ENCODE data around the gene C19orf25. TPM values are rescaled to one million over a fixed set of nuclear protein-coding genes. Genes with fewer than 3 reads are reported as not detected.

The C19orf25 gene
- total RNA-seq, 1 donor from 2014 or later: 43.1 TPM

DNA sequence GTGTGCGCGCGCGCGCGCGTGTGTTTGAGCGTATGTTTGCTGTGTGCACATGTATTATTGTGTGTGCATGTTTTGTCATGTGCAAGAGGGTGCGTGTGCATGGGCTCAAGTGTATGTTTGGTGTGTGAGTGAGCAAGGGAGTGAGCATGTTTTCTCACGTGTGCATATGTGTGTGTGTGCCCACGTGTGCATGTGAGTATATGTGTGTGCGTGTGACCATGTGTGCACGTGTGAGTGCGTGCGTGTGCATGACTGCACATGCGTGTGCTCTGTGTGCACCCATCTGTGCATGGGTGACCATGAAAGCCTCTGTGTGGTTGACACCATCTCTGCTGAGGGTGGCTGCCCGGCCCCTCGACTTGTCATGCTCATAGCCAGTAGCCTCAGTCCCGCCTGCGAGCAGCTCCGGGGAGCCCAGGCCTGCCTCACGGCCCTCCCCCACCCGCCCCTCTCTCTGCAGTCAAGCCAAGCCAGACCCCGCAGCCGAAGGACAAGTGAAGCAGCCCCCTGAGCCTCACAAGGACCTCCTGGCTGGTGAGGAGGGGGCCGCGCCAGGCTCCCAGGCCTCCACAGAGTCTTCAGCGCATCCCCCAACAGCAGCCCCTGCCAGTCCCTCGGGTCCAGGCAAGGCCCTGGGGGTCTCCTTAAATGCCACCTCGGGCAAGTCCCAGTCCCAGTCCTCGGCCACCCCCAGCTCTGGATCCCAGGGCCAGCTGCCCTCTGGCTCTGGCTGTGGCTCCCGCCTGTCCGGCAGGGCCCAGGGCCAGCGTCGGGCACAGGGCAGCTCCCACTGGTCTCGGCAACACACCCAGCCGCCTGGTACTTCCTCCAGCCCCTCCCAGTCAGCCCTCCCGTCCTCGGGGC is 17.9 kb upstream of the C19orf25 start:
- intact Hi-C loops (cut with micrococcal nuclease): no loop called here

- intact Hi-C loops (cut with micrococcal nuclease): no loop called here
Measured at GRCh38 chr19:1495799-1496713, 17.0 kb upstream of the C19orf25 start.

- intact Hi-C loops (cut with micrococcal nuclease): no loop called here
Measured at GRCh38 chr19:1495051-1495798, 16.2 kb upstream of the C19orf25 start.

GRCh38 chr19:1494115-1494815 is 15.2 kb upstream of the C19orf25 start:
- intact Hi-C loops (cut with micrococcal nuclease): loop anchor here (5.0 kb wide), 1 partner anchor 98 kb away; the partner anchor contains the start of gene MBD3

DNA sequence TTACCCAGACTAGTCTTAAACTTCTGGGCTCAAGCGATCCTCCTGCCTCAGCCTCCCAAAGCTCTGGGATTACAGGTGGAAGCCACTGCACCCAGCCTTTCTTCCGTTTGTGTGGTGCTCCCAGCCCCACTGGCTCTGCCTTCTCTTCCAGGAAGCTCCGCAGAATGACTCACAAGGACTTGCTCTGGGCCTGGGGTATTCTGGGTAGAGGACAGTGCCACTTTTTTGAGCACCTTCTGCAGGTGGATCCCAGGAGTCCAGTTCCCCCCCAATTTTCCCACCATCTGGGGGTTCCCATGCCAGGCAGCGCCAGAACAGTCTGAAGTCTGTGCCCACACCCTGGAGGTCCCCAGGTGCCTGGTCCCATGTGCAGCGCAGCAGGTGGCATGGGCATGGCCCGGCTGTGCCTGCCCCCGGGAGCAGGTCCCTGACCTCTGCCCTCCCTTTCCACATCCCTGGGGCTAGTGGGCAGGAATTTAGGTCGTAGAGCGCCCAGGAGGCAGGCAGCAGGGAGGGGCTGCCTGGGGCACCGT is 13.5 kb upstream of the C19orf25 start:
- intact Hi-C loops (cut with micrococcal nuclease): loop anchor here (5.0 kb wide), 1 partner anchor 100 kb away; the partner anchor contains the start of gene MBD3

DNA sequence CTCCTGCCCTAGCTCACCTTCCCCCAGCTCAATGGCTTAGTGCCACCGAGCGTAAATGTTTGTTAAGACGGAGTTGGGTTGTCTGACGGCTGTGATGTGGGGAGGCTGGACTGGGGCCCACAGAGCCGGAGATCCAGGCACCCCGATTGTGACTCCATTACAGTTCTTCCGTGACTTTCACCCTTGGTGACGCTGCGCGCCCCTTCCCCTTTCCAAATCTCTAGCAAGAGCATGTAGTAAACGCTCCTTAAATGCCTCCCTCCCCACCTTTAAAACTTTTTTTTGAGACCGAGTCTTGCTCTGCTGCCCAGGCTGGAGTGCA is 12.8 kb upstream of the C19orf25 start:
- intact Hi-C loops (cut with micrococcal nuclease): loop anchor here (2.0 to 5.0 kb wide), 3 partner anchors 100 to 371 kb away; partner anchors contain the start of genes KLF16 and MBD3

DNA sequence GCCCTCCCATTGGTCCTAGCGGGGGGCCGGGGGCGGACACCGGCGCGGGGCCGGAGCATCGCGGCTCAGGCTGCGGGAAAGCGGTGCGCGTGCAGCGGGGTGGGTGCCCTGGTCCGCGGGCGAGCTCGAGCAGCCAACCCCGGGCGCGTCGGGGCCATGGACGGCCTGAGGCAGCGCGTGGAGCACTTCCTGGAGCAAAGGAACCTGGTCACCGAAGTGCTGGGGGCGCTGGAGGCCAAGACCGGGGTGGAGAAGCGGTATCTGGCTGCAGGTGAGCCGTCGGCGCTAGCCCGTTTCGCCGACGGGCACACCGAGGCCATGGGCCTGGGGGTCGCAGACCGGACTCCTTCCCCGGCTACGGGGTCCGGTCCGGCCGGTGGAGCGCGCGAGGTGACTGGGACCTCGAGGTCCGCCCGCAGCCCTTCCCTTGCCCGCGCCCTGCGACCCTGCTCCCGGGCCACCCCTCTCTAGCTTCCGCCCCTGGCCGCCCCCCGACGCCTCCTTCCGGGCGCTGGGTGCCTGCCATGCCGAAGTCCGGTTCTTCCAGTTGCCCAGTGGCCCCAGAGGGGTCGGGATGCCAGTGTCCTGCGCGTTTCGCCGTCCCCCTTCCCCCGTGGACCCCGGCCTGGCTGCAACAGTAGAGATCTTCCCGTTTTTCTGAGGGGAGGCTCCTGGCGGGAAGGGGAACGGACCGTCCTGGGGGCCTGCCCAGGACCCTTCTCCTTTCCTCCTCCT is 12.3 kb upstream of the C19orf25 start, which contains the start of gene REEP6:
REEP6 (plus strand) TSS at position 68 of the 735 bp plus-strand sequence; CDS start at position 157, 89 bp downstream.
- intact Hi-C loops (cut with micrococcal nuclease): loop anchor here (2.0 to 5.0 kb wide), 3 partner anchors 101 to 372 kb away; partner anchors contain the start of genes KLF16 and MBD3

DNA sequence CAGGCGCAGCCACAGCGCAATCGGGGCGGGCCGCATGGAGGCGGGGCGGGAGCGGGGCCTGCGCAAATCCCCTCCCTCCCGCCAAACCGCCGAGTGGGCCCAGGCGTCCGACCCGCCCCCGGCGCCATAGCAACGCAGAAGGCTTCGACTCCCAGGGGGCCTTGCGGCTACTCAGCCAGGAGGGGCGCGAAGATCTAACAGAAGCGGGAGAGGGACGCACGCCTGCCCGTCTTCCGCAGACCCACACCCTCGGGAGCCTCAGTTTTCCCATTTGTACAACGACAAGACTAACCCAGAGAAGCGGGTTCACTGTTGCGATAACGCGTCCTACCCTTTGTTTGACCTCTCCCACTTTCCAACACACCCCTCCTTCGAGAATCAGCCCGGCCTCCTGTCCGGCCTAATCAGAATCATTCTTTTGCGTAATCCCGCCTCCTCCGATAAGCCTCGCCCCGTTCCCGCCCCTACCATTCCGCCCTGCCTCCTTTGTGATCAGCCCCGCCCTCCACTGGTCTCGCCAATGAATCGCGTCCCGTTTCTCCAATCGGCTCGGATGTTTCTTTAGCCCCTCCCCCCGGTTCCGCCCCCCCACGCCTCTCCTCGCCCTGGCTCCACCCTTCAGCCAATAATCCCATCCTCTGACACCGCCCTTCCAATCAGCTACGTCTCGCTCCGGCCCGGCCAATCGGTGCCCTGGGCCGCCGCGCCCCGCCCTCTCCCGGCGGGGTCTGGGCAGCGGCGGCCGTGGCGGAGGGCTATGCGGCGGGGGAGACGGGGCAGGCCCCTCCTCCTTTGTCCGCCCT is 11.5 kb upstream of the C19orf25 start, which contains the start of gene PCSK4:
PCSK4 (minus strand) TSS at position 40 of the 803 bp plus-strand sequence; CDS start at position 36, 4 bp downstream.
- intact Hi-C loops (cut with micrococcal nuclease): loop anchor here (1.0 to 5.0 kb wide), 11 partner anchors 11 to 810 kb away; partner anchors contain the start of genes ATP8B3, C19orf25, KLF16 and MBD3

DNA sequence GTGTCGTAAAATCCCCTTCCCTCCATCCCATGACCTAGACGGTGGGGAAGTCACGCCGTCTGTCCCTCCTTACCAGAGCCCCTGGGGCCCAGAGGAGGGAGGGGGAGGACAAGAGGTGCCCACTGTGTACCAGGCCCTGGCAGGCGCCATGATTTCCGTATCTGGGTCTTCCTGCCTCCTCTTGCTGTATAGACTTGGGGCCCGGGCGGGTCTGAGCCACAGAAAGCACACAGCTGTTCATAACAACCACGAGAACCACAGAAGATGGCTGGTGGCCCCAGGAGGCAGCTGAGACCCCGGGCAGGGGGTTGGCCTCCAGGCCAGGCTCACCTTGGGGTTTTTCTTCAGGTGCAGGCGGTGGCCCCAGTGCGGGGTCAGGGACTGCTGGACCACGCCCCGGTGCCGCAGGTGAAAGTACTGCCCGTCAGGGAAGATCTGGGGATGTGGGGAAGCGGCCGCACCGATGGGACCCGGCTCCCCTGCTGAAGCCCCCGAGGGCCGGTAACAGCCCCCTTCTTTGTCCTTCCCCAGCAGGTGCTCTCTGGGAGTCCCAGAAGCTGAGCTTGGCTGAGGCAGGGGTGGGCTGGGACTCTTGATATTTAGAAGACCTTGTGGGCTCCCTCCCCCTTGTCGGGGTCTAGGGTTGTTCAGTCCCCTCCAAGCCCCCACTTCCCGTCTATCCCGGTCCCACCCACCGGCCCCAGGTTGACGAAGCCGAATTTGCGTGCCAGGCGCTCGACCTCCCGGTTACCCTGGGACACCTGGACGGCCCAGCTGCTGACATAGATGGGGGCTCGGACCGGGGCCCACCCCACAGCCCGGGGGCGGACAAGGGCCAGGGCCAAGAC is 10.7 kb upstream of the C19orf25 start:
- intact Hi-C loops (cut with micrococcal nuclease): loop anchor here (1.0 to 5.0 kb wide), 11 partner anchors 10 to 809 kb away; partner anchors contain the start of genes ATP8B3, C19orf25, KLF16 and MBD3

DNA sequence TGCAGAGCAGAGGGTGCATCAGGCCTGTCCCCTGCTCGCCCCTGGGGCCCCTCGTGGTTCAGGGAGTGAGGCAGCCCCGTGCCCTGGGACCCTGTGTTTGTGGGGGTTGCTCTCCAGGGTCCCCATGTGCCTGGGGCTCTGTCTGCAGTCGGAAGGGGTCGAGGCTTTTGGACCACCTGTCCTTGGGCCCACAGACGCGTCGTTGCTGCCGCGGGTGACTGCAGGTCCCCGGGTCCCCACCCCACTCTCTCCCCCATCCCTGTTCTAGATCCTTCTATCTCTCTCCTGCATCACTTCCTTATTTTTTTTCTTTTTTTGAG is 9.2 kb upstream of the C19orf25 start:
- intact Hi-C loops (cut with micrococcal nuclease): no loop called here

- intact Hi-C loops (cut with micrococcal nuclease): no loop called here
Measured at GRCh38 chr19:1487576-1488281, 8.7 kb upstream of the C19orf25 start.

- intact Hi-C loops (cut with micrococcal nuclease): no loop called here
Measured at GRCh38 chr19:1486720-1487575, 7.9 kb upstream of the C19orf25 start.

- intact Hi-C loops (cut with micrococcal nuclease): no loop called here
Measured at GRCh38 chr19:1483979-1484428, 5.0 kb upstream of the C19orf25 start.

DNA sequence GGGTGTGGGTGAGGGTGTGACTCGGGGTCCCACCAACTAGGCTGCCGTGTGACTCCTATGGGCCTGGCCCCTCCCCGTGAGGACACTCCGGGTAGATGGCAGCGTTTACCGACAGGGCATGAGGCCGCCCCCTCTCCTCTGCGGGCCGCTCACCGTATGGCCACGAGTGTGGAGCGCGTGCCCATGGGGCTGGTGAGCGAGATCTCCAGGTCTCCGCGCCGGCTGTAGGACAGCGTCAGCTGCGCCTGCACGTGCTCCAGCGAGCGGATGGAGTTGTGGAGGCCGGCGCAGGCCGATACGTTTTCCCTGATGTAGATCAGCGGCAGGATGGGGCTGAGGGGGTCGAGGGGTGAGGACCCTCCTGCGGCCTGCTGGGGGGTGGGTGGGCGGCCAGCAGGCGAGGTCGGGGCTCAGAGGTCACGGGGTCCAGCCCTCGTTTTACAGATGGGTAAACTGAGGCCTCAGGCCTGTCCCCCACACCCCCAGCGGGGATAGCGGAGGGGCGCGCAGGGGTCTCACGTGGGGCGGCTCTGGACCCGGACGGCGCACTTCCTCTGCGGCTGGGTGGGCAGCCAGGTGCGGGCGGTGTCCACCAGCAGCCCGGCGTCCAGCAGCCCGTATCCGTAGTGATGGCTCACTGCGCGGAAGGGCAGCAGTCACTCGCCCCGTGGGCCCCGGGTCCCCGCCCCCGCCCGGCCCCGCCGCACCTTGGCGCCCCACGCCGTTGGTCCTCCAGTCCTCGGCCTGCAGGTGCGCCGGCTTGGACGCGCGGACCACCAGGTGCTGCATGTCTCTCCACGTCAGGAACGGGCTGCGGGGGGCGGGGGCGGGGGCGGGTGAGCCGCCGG is 4.3 kb upstream of the C19orf25 start:
- intact Hi-C loops (cut with micrococcal nuclease): no loop called here
